Measurements from ENCODE around the gene ZNF555. TPM values are rescaled to one million over a fixed set of nuclear protein-coding genes. Genes with fewer than 3 reads are reported as not detected.
"Not testable (repeated sequence)": the region's sequence is repeated elsewhere in the genome, so short reads cannot be mapped to it uniquely, and the experiment has no call there.

Gene ZNF555
- total RNA-seq = 1 to 10 TPM; 2.3 to 2.4 TPM
- polyA plus RNA-seq (2013, experiment 1 of 2) = 1.8 TPM
- polyA plus RNA-seq (2013, experiment 2 of 2) = 2.8 TPM
- 3.4 to 42.9 (median 15.2) reads per million in 172 experiments for total RNA-seq

DNA sequence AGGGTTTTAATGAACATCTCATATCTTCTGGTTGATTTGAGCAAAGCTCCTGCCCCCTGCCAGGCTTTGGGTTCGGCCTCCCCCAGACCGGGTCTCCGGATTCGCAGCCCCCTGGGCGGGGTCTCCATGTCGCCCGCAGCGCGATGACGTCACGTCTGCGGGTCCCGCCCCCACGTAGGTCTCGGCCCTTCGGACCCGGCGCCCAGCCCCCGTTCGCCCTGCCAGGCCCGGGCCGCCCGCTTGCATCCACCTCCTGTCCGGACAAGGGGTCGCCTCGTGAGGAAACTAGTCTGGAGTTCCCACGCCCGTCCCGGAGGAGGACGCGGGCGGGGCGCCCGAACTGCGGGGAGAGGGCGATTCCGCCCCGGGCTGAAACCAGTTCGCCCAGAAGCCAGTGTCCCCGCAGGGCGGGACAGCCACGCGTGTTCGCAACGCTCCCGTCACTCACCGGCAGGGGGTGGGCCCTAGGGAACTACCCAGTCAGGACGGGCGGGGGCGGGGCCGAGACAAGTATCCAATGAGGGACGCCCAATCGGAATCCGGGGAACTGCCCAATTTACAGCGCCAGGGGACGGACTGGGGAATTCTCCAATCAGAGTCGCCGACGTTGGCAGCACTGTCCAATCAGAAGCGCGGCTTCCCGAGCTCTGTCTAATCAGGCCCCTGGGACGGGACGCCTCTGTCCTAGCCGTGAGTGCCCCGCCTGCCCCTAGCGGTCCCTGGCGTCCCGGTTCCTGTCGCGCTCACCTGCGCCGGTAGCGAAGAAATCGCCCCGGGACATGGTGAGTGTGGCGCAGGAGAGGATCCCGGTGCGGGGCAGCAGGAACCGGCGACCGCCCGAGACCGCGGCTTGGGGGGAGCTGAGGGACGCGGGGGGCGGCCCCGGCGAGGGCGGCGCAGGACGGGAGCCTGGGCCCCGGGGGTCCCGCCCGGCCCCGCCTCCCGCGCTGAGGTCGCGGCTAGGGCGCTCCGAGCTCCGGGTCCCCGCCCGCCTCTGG is at the start of gene ZNF555:
Gene ZNF555 (plus strand): TSS at position 682 of the 998 bp plus-strand sequence. CDS start 98 bp downstream, at position 780.
- no peaks in the 10 kb centered on the region for H3K36me3 ChIP-seq (ENCODE audit: insufficient read depth, low read length)
- H3K27ac ChIP-seq (ENCODE audit: low read depth in 1 of 2, low read length in 2 of 2) = peak within 1 kb of the TSS; percentile 58 to 60
- no peaks in the 10 kb centered on the region for H3K27me3 ChIP-seq (ENCODE audit: control insufficient read depth in 1 of 2, insufficient read depth in 2 of 2, low read length in 2 of 2)
- Mint-ChIP-seq H3K4me1 (ENCODE audit: low read depth) (peaks cover 25% of the 10 kb centered on the region), H3K27ac (peak within 1 kb of the TSS; percentile 91), H3K27me3 (no peaks in the 10 kb centered on the region), H3K4me3 (peak within 1 kb of the TSS; percentile 100), H3K9me3 (peaks cover 7% of the 10 kb centered on the region), H3K36me3 (ENCODE audit: low read depth) (peaks cover 45% of the 10 kb centered on the region)
- H3K4me1 ChIP-seq (ENCODE audit: insufficient read depth, low read length) = peaks cover 21% of the 10 kb centered on the region
- H3K4me3 ChIP-seq (ENCODE audit: low read length) = peak within 1 kb of the TSS; percentile 69
- POLR2A ChIA-PET = interaction anchor here (0.6 to 2.3 kb wide), 13 partner anchors 10 to 139 kb away, joined by 3 to 12 read pairs (median 4); partner anchors contain the start of genes GNG7, SGTA, THOP1 and ZNF554
- H3K9me3 ChIP-seq (ENCODE audit: control insufficient read depth in 1 of 2, insufficient read depth in 1 of 2, low read length in 2 of 2) = peaks cover 14 to 37% of the 10 kb centered on the region in 2 experiments
- TF ChIP-seq, protein P1, sequence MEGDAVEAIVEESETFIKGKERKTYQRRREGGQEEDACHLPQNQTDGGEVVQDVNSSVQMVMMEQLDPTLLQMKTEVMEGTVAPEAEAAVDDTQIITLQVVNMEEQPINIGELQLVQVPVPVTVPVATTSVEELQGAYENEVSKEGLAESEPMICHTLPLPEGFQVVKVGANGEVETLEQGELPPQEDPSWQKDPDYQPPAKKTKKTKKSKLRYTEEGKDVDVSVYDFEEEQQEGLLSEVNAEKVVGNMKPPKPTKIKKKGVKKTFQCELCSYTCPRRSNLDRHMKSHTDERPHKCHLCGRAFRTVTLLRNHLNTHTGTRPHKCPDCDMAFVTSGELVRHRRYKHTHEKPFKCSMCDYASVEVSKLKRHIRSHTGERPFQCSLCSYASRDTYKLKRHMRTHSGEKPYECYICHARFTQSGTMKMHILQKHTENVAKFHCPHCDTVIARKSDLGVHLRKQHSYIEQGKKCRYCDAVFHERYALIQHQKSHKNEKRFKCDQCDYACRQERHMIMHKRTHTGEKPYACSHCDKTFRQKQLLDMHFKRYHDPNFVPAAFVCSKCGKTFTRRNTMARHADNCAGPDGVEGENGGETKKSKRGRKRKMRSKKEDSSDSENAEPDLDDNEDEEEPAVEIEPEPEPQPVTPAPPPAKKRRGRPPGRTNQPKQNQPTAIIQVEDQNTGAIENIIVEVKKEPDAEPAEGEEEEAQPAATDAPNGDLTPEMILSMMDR (IDR thresholded peaks at IDR 0.05) = peak; percentile 74
- intact Hi-C loops (cut with DNase I, micrococcal nuclease) = loop anchor here (1.0 to 5.0 kb wide), 4 partner anchors 15 to 61 kb away; partner anchors contain the start of genes THOP1 (in 1 of the 2) and ZNF57 (in 1 of the 2)
- DNase-seq (peak; percentile 97 to 100 (median 98)), ATAC-seq (ENCODE audit: poor library complexity) (peak; percentile 97)
- CTCF ChIA-PET = interaction anchor here (0.6 to 2.1 kb wide), 11 partner anchors 9 to 144 kb away, joined by 3 to 11 read pairs (median 4); partner anchors contain the start of genes SGTA and ZNF554

DNA sequence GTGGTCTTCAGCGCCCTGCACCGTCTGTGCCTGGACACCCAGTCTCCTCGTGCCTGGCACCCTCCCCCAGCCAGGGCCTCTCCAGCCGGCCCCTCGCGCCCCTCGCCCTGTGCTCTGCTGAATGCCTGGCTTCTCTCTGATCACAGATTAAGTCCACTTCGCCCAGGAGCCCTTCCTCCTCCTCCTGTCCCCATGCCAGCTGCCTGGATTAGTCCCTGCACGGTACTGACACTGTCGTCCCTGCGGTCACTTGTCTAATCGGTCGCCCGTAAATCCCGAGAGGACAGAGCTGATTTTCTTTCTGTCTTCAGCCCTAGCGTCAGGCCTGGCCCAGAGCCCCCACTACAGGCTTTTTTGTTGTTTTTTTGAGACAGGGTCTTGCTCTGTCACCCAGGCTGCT is 49.4 kb upstream of the ZNF555 start:
- TF ChIP-seq, protein P1 (IDR thresholded peaks at IDR 0.05) = no peak
- no peak overlapping the region for H3K27ac ChIP-seq (ENCODE audit: low read depth in 1 of 2, low read length in 2 of 2)
- Mint-ChIP-seq H3K9me3 (no peaks in the 10 kb centered on the region), H3K27me3 (no peaks in the 10 kb centered on the region), H3K36me3 (ENCODE audit: low read depth) (peaks cover 22% of the 10 kb centered on the region), H3K4me1 (ENCODE audit: low read depth) (peaks cover 7% of the 10 kb centered on the region), H3K4me3 (no peak overlapping the region), H3K27ac (no peak overlapping the region)
- no peaks in the 10 kb centered on the region for H3K9me3 ChIP-seq (ENCODE audit: control insufficient read depth in 1 of 2, insufficient read depth in 1 of 2, low read length in 2 of 2)
- H3K27me3 ChIP-seq (ENCODE audit: control insufficient read depth in 1 of 2, insufficient read depth in 2 of 2, low read length in 2 of 2) = no peaks in the 10 kb centered on the region
- ChIA-PET POLR2A (no interaction called here), CTCF (no interaction called here)
- intact Hi-C loops (cut with DNase I, micrococcal nuclease) = loop anchor here in 1 of 2 experiments (10.0 kb wide), 1 partner anchor 323 kb away; no protein-coding TSS in a partner anchor
- no peak for DNase-seq
- ATAC-seq (ENCODE audit: poor library complexity) = no peak
- no peaks in the 10 kb centered on the region for H3K4me1 ChIP-seq (ENCODE audit: insufficient read depth, low read length)
- H3K36me3 ChIP-seq (ENCODE audit: insufficient read depth, low read length) = peaks cover 16% of the 10 kb centered on the region
- H3K4me3 ChIP-seq (ENCODE audit: low read length) = no peak overlapping the region

DNA sequence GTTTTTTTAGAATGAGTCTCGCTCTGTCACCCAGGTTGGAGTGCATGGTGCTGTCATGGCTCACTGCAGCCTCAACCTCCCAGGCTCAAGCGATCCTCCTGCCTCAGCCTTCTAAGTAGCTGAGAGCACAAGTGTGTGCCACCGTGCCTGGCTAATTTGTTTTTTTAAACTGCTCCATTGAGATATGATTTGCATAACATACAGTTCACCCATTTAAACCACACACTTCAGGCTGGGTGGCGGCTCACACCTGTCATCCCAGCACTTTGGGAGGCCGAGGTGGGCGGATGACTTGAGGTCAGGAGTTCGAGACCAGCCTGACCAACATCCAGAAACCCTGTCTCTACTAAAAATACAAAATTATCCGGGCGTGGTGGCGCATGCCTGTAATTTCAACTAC is 48.6 kb upstream of the ZNF555 start:
- intact Hi-C loops (cut with DNase I, micrococcal nuclease) = loop anchor here in 1 of 2 experiments (10.0 kb wide), 1 partner anchor 322 kb away; no protein-coding TSS in a partner anchor
- not testable (repeated sequence) for DNase-seq

More for the DNA sequence above, 48.6 kb upstream of the ZNF555 start:
- H3K9me3 ChIP-seq (ENCODE audit: control insufficient read depth in 1 of 2, insufficient read depth in 1 of 2, low read length in 2 of 2); H3K27ac Mint-ChIP-seq; H3K9me3 Mint-ChIP-seq; CTCF ChIA-PET; ATAC-seq (ENCODE audit: poor library complexity); H3K4me3 ChIP-seq (ENCODE audit: low read length); POLR2A ChIA-PET; H3K4me3 Mint-ChIP-seq; H3K27me3 ChIP-seq (ENCODE audit: control insufficient read depth in 1 of 2, insufficient read depth in 2 of 2, low read length in 2 of 2); H3K27ac ChIP-seq (ENCODE audit: low read depth in 1 of 2, low read length in 2 of 2); H3K4me1 ChIP-seq (ENCODE audit: insufficient read depth, low read length); H3K27me3 Mint-ChIP-seq; H3K4me1 Mint-ChIP-seq (ENCODE audit: low read depth): not testable (repeated sequence)
- peaks cover 23% of the 10 kb centered on the region for H3K36me3 ChIP-seq (ENCODE audit: insufficient read depth, low read length)
- H3K36me3 Mint-ChIP-seq (ENCODE audit: low read depth) = peaks cover 30% of the 10 kb centered on the region
